ENCODE results near the gene CCBE1.

Gene CCBE1

GRCh38 chr18:59420244-59420643 is 277.0 kb downstream of the CCBE1 start:
- H3K9me3 ChIP-seq (ENCODE audit: insufficient read depth, low read length) = no peaks in the 10 kb centered on the region
- no peak for DNase-seq (ENCODE audit: low read depth, low spot score)
- no peak overlapping the region for H3K9ac ChIP-seq (ENCODE audit: insufficient read length, low read depth)
- no peaks in the 10 kb centered on the region for H3K36me3 ChIP-seq (ENCODE audit: insufficient read depth, insufficient read length, low read length)
- no peaks in the 10 kb centered on the region for H3K4me1 ChIP-seq (ENCODE audit: insufficient read depth, insufficient read length)
- TF ChIP-seq ZNF274 (IDR thresholded peaks at IDR 0.05; ENCODE audit: low read depth, low read length) = no peak
- TF ChIP-seq YY1 (IDR thresholded peaks at IDR 0.05; ENCODE audit: insufficient read depth, insufficient read length) = no peak
- TF ChIP-seq SUZ12 (IDR thresholded peaks at IDR 0.05; ENCODE audit: extremely low read depth, insufficient read depth, insufficient read length) = no peak
- H3K4me3 ChIP-seq (ENCODE audit: insufficient read length, low read depth) = no peak overlapping the region
- no peaks in the 10 kb centered on the region for H3K27me3 ChIP-seq (ENCODE audit: insufficient read depth, insufficient read length)

GRCh38 chr18:59419386-59419785 is 277.8 kb downstream of the CCBE1 start:
- DNase-seq (ENCODE audit: low read depth, low spot score) = no peak
- Histone ChIP-seq H3K36me3 (ENCODE audit: insufficient read depth, insufficient read length, low read length) (no peaks in the 10 kb centered on the region), H3K27me3 (ENCODE audit: insufficient read depth, insufficient read length) (no peaks in the 10 kb centered on the region), H3K9ac (ENCODE audit: insufficient read length, low read depth) (no peak overlapping the region), H3K4me1 (ENCODE audit: insufficient read depth, insufficient read length) (no peaks in the 10 kb centered on the region), H3K9me3 (ENCODE audit: insufficient read depth, low read length) (no peaks in the 10 kb centered on the region), H3K4me3 (ENCODE audit: insufficient read length, low read depth) (no peak overlapping the region)
- TF ChIP-seq SUZ12 (IDR thresholded peaks at IDR 0.05; ENCODE audit: extremely low read depth, insufficient read depth, insufficient read length) = no peak
- no peak for TF ChIP-seq ZNF274 (IDR thresholded peaks at IDR 0.05; ENCODE audit: low read depth, low read length)
- no peak for TF ChIP-seq YY1 (IDR thresholded peaks at IDR 0.05; ENCODE audit: insufficient read depth, insufficient read length)

- no peak for DNase-seq (ENCODE audit: low read depth, low spot score)
- TF ChIP-seq YY1 (IDR thresholded peaks at IDR 0.05; ENCODE audit: insufficient read depth, insufficient read length) (no peak), SUZ12 (IDR thresholded peaks at IDR 0.05; ENCODE audit: extremely low read depth, insufficient read depth, insufficient read length) (no peak), ZNF274 (IDR thresholded peaks at IDR 0.05; ENCODE audit: low read depth, low read length) (no peak)
These were observed 280.4 kb downstream of the CCBE1 start for GRCh38 chr18:59416818-59417217.

GRCh38 chr18:59414111-59414653 is 283.0 kb downstream of the CCBE1 start:
- no peaks in the 10 kb centered on the region for H3K27me3 ChIP-seq (ENCODE audit: insufficient read depth, insufficient read length)
- no peaks in the 10 kb centered on the region for H3K4me1 ChIP-seq (ENCODE audit: insufficient read depth, insufficient read length)
- no peaks in the 10 kb centered on the region for H3K9me3 ChIP-seq (ENCODE audit: insufficient read depth, low read length)
- H3K9ac ChIP-seq (ENCODE audit: insufficient read length, low read depth) = no peak overlapping the region
- no peaks in the 10 kb centered on the region for H3K36me3 ChIP-seq (ENCODE audit: insufficient read depth, insufficient read length, low read length)
- TF ChIP-seq SUZ12 (IDR thresholded peaks at IDR 0.05; ENCODE audit: extremely low read depth, insufficient read depth, insufficient read length) = no peak
- no peak for TF ChIP-seq YY1 (IDR thresholded peaks at IDR 0.05; ENCODE audit: insufficient read depth, insufficient read length)
- no peak for TF ChIP-seq ZNF274 (IDR thresholded peaks at IDR 0.05; ENCODE audit: low read depth, low read length)
- no peak for DNase-seq (ENCODE audit: low read depth, low spot score)
- no peak overlapping the region for H3K4me3 ChIP-seq (ENCODE audit: insufficient read length, low read depth)

More at GRCh38 chr18:59416818-59417217, 280.4 kb downstream of the CCBE1 start:
- no peaks in the 10 kb centered on the region for H3K9me3 ChIP-seq (ENCODE audit: insufficient read depth, low read length)
- no peaks in the 10 kb centered on the region for H3K27me3 ChIP-seq (ENCODE audit: insufficient read depth, insufficient read length)
- no peaks in the 10 kb centered on the region for H3K36me3 ChIP-seq (ENCODE audit: insufficient read depth, insufficient read length, low read length)
- H3K9ac ChIP-seq (ENCODE audit: insufficient read length, low read depth) = no peak overlapping the region
- no peak overlapping the region for H3K4me3 ChIP-seq (ENCODE audit: insufficient read length, low read depth)
- H3K4me1 ChIP-seq (ENCODE audit: insufficient read depth, insufficient read length) = no peaks in the 10 kb centered on the region

- no peak overlapping the region for H3K4me3 ChIP-seq (ENCODE audit: insufficient read length, low read depth)
These were observed 294.7 kb downstream of the CCBE1 start for GRCh38 chr18:59402432-59403090.

GRCh38 chr18:59400407-59400806 is 296.8 kb downstream of the CCBE1 start:
- no peaks in the 10 kb centered on the region for H3K4me1 ChIP-seq (ENCODE audit: insufficient read depth, insufficient read length)
- H3K36me3 ChIP-seq (ENCODE audit: insufficient read depth, insufficient read length, low read length) = no peaks in the 10 kb centered on the region
- H3K27me3 ChIP-seq (ENCODE audit: insufficient read depth, insufficient read length) = peaks cover 26% of the 10 kb centered on the region
- H3K9me3 ChIP-seq (ENCODE audit: insufficient read depth, low read length) = no peaks in the 10 kb centered on the region
- H3K4me3 ChIP-seq (ENCODE audit: insufficient read length, low read depth) = no peak overlapping the region
- H3K9ac ChIP-seq (ENCODE audit: insufficient read length, low read depth) = no peak overlapping the region
- no peak for DNase-seq (ENCODE audit: low read depth, low spot score)
- TF ChIP-seq ZNF274 (IDR thresholded peaks at IDR 0.05; ENCODE audit: low read depth, low read length) (no peak), SUZ12 (IDR thresholded peaks at IDR 0.05; ENCODE audit: extremely low read depth, insufficient read depth, insufficient read length) (no peak), YY1 (IDR thresholded peaks at IDR 0.05; ENCODE audit: insufficient read depth, insufficient read length) (no peak)

More at GRCh38 chr18:59402432-59403090, 294.7 kb downstream of the CCBE1 start:
- Histone ChIP-seq H3K27me3 (ENCODE audit: insufficient read depth, insufficient read length) (peaks cover 13% of the 10 kb centered on the region), H3K4me1 (ENCODE audit: insufficient read depth, insufficient read length) (no peaks in the 10 kb centered on the region), H3K36me3 (ENCODE audit: insufficient read depth, insufficient read length, low read length) (no peaks in the 10 kb centered on the region), H3K9me3 (ENCODE audit: insufficient read depth, low read length) (no peaks in the 10 kb centered on the region), H3K9ac (ENCODE audit: insufficient read length, low read depth) (no peak overlapping the region)
- no peak for TF ChIP-seq YY1 (IDR thresholded peaks at IDR 0.05; ENCODE audit: insufficient read depth, insufficient read length)
- no peak for TF ChIP-seq SUZ12 (IDR thresholded peaks at IDR 0.05; ENCODE audit: extremely low read depth, insufficient read depth, insufficient read length)
- TF ChIP-seq ZNF274 (IDR thresholded peaks at IDR 0.05; ENCODE audit: low read depth, low read length) = no peak
- peak; percentile 63 for DNase-seq (ENCODE audit: low read depth, low spot score)

All from NT2/D1 (cell line).